Retinal pigment epithelial cell (primary cell): ENCODE data around the gene TMEM9.

Experiments used
- DNase-seq: peaks from one replicate; pipeline ENCODE4 v3.0.0-alpha.2; 2010; ENCODE audit warnings: low read depth
- H3K4me3 ChIP-seq: 2 replicates; pipeline ENCODE4 v1.5.1; 2011; ENCODE audit warnings: mild to moderate bottlenecking, low read length, control low read depth, moderate library complexity
- CTCF ChIP-seq: conservative IDR thresholded peaks from 2 replicates; pipeline ENCODE4 v1.5.1; 2011; ENCODE audit warnings: low read depth, low read length, control low read depth, inconsistent platforms

The TMEM9 gene

GRCh38 chr1:201126832-201127754, 27.2 kb downstream of the TMEM9 start, which contains the start of gene ASCL5:
TSS of gene ASCL5 (minus strand) at chr1:201127184. CDS start at chr1:201115372, 11,812 bp downstream.
- H3K4me3 ChIP-seq: no peak within 1 kb of the TSS
- DNase-seq: no peak
- peak; percentile 35 for TF ChIP-seq CTCF

- no peak for DNase-seq
- no peak for TF ChIP-seq CTCF
- no peak overlapping the region for H3K4me3 ChIP-seq
Observed at GRCh38 chr1:201126463-201126831, 27.8 kb downstream of the TMEM9 start.

GRCh38 chr1:201125800-201126199, 28.5 kb downstream of the TMEM9 start:
- H3K4me3 ChIP-seq: no peak overlapping the region
- TF ChIP-seq CTCF: no peak
- no peak for DNase-seq

- DNase-seq: no peak
- H3K4me3 ChIP-seq: no peak overlapping the region
- TF ChIP-seq CTCF: no peak
Observed at GRCh38 chr1:201125019-201125418, 29.3 kb downstream of the TMEM9 start.

GRCh38 chr1:201123866-201124265, 30.4 kb downstream of the TMEM9 start:
- TF ChIP-seq CTCF: no peak
- no peak for DNase-seq
- no peak overlapping the region for H3K4me3 ChIP-seq

- H3K4me3 ChIP-seq: no peak overlapping the region
- DNase-seq: no peak
- TF ChIP-seq CTCF: no peak
Observed at GRCh38 chr1:201122321-201122957, 31.8 kb downstream of the TMEM9 start.
